ENCODE data around the gene KLHL21. TPM values are rescaled to one million over a fixed set of nuclear protein-coding genes. Genes with fewer than 3 reads are reported as not detected.

The KLHL21 gene
- total and polyA plus RNA-seq, 7 donors, result 83.1 to 253 (median 120) TPM

DNA sequence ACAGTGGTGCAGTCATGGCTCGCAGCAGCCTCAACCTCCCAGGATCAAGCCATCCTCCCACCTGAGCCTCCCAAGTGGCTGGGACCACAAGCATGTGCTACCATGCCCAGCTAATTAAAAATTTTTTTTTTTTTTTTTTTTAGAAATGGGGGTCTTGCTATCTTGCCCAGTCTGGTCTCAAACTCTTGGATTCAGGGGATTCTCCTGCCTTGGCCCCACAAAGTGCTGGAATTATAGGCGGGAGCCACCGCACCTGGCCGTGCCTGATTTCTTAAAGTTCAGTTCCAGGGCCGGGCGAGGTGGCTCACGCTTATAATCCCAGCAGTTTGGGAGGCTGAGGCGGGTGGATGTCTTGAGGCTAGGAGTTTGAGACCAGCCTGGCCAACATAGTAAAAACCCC lies 28.4 kb upstream of the KLHL21 start:
- Histone ChIP-seq H3K9me3 (no peaks in the 10 kb centered on the region), H3K4me3 (no peak overlapping the region), H3K4me1 (peaks cover 9% of the 10 kb centered on the region), H3K27me3 (ENCODE audit: insufficient read depth in 3 of 3, low read length in 2 of 3) (no peaks in the 10 kb centered on the region), H3K27ac (no peak overlapping the region), H3K36me3 (ENCODE audit: insufficient read depth in 1 of 2, low read depth in 1 of 2) (peaks cover 6 to 90% of the 10 kb centered on the region in 2 donors)
- WGBS, 3 donors, result 95 to 98% (median 96%) methylated on average over 8 of the region's 8 CpGs
- DNase-seq (no peak), ATAC-seq (no peak)
- no peak for TF ChIP-seq CTCF (IDR thresholded peaks at IDR 0.05)
- intact Hi-C loops (cut with DNase I), result no loop called here

- WGBS, 3 donors, result 86 to 93% (median 88%) methylated on average over 8 of the region's 8 CpGs
- Histone ChIP-seq H3K27ac (no peak overlapping the region), H3K36me3 (ENCODE audit: insufficient read depth in 1 of 2, low read depth in 1 of 2) (peaks cover 0 to 80% of the 10 kb centered on the region in 2 donors), H3K9me3 (no peaks in the 10 kb centered on the region), H3K27me3 (ENCODE audit: insufficient read depth in 3 of 3, low read length in 2 of 3) (no peaks in the 10 kb centered on the region), H3K4me3 (no peak overlapping the region), H3K4me1 (peaks cover 12% of the 10 kb centered on the region)
- ATAC-seq, result no peak
- intact Hi-C loops (cut with DNase I), result no loop called here
- TF ChIP-seq CTCF (IDR thresholded peaks at IDR 0.05), result no peak
- no peak for DNase-seq
Observed at GRCh38 chr1:6630027-6630426, 27.4 kb upstream of the KLHL21 start.

DNA sequence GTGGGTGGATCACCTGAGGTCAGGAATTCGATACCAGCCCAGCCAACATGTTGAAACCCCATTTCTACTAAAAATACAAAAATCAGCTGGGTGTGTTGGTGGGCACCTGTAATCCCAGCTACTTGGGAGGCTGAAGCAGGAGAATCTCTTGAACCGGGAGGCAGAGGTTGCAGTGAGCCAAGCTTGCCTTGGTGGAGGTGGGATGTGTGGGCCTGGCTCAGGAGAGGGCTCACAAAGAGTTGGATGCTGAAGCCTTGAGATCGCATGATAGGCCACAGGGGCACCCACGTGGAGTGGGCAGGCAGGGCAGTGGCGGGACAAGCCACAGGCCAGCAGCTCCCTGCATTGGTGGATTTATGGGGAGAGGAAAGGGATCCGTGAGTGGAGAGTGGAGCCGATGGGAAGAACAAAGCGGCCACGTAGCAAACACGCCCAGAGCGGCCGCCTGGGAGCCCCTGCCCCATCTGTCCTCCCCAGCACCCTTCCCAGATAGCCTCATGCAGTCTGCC lies 26.4 kb upstream of the KLHL21 start:
- 84 to 90% (median 88%) methylated on average over 12 of the region's 12 CpGs for WGBS, 3 donors
- intact Hi-C loops (cut with DNase I), result no loop called here

DNA sequence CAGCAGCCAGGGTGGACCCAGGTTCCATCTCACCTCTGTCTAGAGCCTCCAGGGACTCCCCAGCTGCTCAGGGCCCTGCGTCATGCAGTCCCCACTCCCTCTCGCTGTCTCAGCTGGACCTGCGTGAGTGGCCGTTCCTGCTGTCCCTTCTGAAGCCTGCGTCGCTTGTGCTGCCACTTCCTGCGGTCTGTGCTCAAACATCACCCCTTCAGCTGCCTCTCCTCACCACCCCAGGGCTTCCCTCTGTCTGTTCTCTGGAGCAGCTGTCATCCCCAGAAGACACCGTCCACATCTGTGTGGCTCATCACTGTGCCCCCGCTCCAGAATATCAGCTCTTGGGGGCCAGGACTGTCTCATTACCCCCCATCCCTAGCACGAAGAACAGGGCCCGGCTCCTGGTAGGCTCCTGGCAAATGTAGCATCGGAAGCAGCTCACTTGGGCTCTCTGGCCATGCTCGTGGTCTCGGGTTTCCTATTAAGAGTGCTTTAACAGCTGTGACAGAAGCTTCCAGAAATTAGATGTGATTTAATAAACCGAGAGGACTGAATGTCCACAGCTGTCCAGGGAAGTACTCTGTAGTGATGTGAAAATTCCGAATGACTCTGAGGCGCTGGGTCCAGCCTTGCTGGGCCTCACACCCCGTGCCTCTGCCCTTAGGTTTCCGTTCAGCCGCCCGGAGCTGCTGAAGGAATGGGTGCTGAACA lies 25.3 kb upstream of the KLHL21 start:
- Histone ChIP-seq H3K36me3 (ENCODE audit: insufficient read depth in 1 of 2, low read depth in 1 of 2) (peaks cover 0 to 72% of the 10 kb centered on the region in 2 donors), H3K27me3 (ENCODE audit: insufficient read depth in 3 of 3, low read length in 2 of 3) (no peaks in the 10 kb centered on the region), H3K4me1 (peaks cover 12% of the 10 kb centered on the region), H3K27ac (no peak overlapping the region), H3K9me3 (no peaks in the 10 kb centered on the region), H3K4me3 (no peak overlapping the region)
- DNase-seq (no peak), ATAC-seq (no peak)
- no peak for TF ChIP-seq CTCF (IDR thresholded peaks at IDR 0.05)
- intact Hi-C loops (cut with DNase I), result no loop called here
- 51 to 72% (median 54%) methylated on average over 21 of the region's 21 CpGs for WGBS, 3 donors

More for the DNA sequence above, 26.4 kb upstream of the KLHL21 start:
- Histone ChIP-seq H3K36me3 (ENCODE audit: insufficient read depth in 1 of 2, low read depth in 1 of 2) (peaks cover 0 to 72% of the 10 kb centered on the region in 2 donors), H3K4me3 (no peak overlapping the region), H3K27ac (no peak overlapping the region), H3K4me1 (peaks cover 12% of the 10 kb centered on the region), H3K9me3 (no peaks in the 10 kb centered on the region), H3K27me3 (ENCODE audit: insufficient read depth in 3 of 3, low read length in 2 of 3) (no peaks in the 10 kb centered on the region)
- TF ChIP-seq CTCF (IDR thresholded peaks at IDR 0.05), result no peak
- ATAC-seq (no peak), DNase-seq (no peak)

Data from psoas muscle (tissue), 8 donors.